B cell (primary cell): ENCODE results near the gene MARCHF3. TPM values are rescaled to one million over a fixed set of nuclear protein-coding genes. Genes with fewer than 3 reads are reported as not detected.

ENCODE experiments used
- ATAC-seq: fragments of 200-7000 bp; cut with Tn5 transposase; one replicate; pipeline ENCODE4 v1.10.0; 2021; ENCODE audit warnings: low read depth, mild to moderate bottlenecking, moderate number of reproducible peaks, moderate library complexity
- CTCF ChIA-PET: fragments of 350-600 bp; sonication (Branson Sonifier 250); formaldehyde crosslinking; loops from one replicate; lab custom pipeline; 2021; ENCODE audit warnings: antibody characterized with exemption, inconsistent platforms; lab: Charles Lee
- POLR2A ChIA-PET: fragments of 350-600 bp; sonication (Branson Sonifier 250); formaldehyde crosslinking; loops from one replicate; lab custom pipeline; 2021; ENCODE audit warnings: antibody characterized with exemption; lab: Charles Lee
- DNase-seq: peaks from one replicate; pipeline ENCODE4 v3.0.0; 2013
- H2AFZ ChIP-seq: 2 replicates; pipeline ENCODE4 v1.6.1; 2012; ENCODE audit warnings: mild to moderate bottlenecking, low read depth, low read length; ENCODE audit not compliant: insufficient read depth, poor library complexity, severe bottlenecking
- H3K27ac ChIP-seq, 2 donors: 1 replicate in 1 of 2; 2 replicates in 1 of 2; pipeline ENCODE4 v1.5.1; 2012 to 2013; ENCODE audit warnings: low read length in 2 of 2, mild to moderate bottlenecking in 2 of 2, moderate library complexity in 1 of 2
- H3K27me3 ChIP-seq, 4 experiments: fragments of 200-600 bp in 1 of 4; sonication (generic) in 1 of 4; replicated peaks in 1 of 4; 1 replicate in 2 of 4; 2 replicates in 2 of 4; pipeline versions ENCODE4 v1.6.1 to v1.7.0; 2013 to 2016; ENCODE audit warnings: low read length in 3 of 4, mild to moderate bottlenecking in 2 of 4, mixed read lengths in 1 of 4, moderate library complexity in 1 of 4; ENCODE audit not compliant: insufficient read depth in 4 of 4, control insufficient read depth in 3 of 4; ENCODE audit errors: control extremely low read depth in 1 of 4
- H3K36me3 ChIP-seq, 2 experiments: replicated peaks in 1 of 2; 1 replicate in 1 of 2; 2 replicates in 1 of 2; pipeline versions ENCODE4 v1.6.1 to v1.7.1; 2013; ENCODE audit warnings: low read length in 1 of 2; ENCODE audit not compliant: insufficient read depth in 2 of 2, control insufficient read depth in 1 of 2; ENCODE audit errors: control extremely low read depth in 1 of 2, extremely low read depth in 1 of 2
- H3K4me1 ChIP-seq, 2 donors: fragments of 200-600 bp in 1 of 2; sonication (generic) in 1 of 2; 1 replicate in 1 of 2; 2 replicates in 1 of 2; pipeline versions ENCODE4 v1.5.1 to v1.6.1; 2013 to 2017; ENCODE audit warnings: low read length in 2 of 2; ENCODE audit not compliant: control insufficient read depth in 2 of 2, insufficient read depth in 2 of 2
- H3K4me2 ChIP-seq: replicated peaks from 2 replicates; pipeline ENCODE3; 2012; ENCODE audit warnings: mild to moderate bottlenecking, low read depth, low read length; ENCODE audit not compliant: poor library complexity, severe bottlenecking
- H3K4me3 ChIP-seq, 5 experiments: fragments of 200-600 bp in 1 of 5; sonication (generic) in 1 of 5; 1 replicate in 3 of 5; 2 replicates in 2 of 5; pipeline versions ENCODE4 v1.5.1 to v1.7.0; 2011 to 2016; ENCODE audit warnings: low read length in 4 of 5, mild to moderate bottlenecking in 4 of 5, low read depth in 2 of 5, control low read depth in 1 of 5, moderate library complexity in 1 of 5; ENCODE audit not compliant: insufficient read depth in 1 of 5; ENCODE audit errors: control extremely low read depth in 1 of 5, extremely low read depth in 1 of 5
- H3K79me2 ChIP-seq: fragments of 200-600 bp; sonication (generic); one replicate; pipeline ENCODE4 v1.6.0; 2016; ENCODE audit warnings: low read length; ENCODE audit not compliant: control insufficient read depth, insufficient read depth
- H3K9ac ChIP-seq: fragments of 200-600 bp; sonication (generic); 2 replicates; pipeline ENCODE4 v1.6.1; 2017; ENCODE audit warnings: mild to moderate bottlenecking, low read length, moderate library complexity
- H3K9me3 ChIP-seq, 3 donors: one replicate each; pipeline versions ENCODE4 v1.6.1 to v1.7.1; 2013; ENCODE audit warnings: low read length in 2 of 3; ENCODE audit not compliant: control insufficient read depth in 2 of 3, insufficient read depth in 1 of 3; ENCODE audit errors: control extremely low read depth in 1 of 3
- H4K20me1 ChIP-seq: 2 replicates; pipeline ENCODE4 v1.6.0; 2012; ENCODE audit warnings: mild to moderate bottlenecking, low read length; ENCODE audit not compliant: insufficient read depth, control insufficient read depth, poor library complexity, severe bottlenecking
- H3K27ac Mint-ChIP-seq: one replicate; pipeline ENCODE4 v1.8.0; 2021; ENCODE audit warnings: mixed read lengths
- H3K27me3 Mint-ChIP-seq: one replicate; pipeline ENCODE4 v1.8.0; 2021; ENCODE audit warnings: mixed read lengths
- H3K4me1 Mint-ChIP-seq: one replicate; pipeline ENCODE4 v1.8.0; 2021; ENCODE audit warnings: mixed read lengths
- H3K4me3 Mint-ChIP-seq: one replicate; pipeline ENCODE4 v1.8.0; 2021; ENCODE audit warnings: mixed read lengths
- H3K9me3 Mint-ChIP-seq: one replicate; pipeline ENCODE4 v1.8.0; 2022; ENCODE audit warnings: mixed read lengths; ENCODE audit not compliant: insufficient read depth
- EZH2 ChIP-seq: IDR thresholded peaks from 2 replicates; pipeline ENCODE4 v1.6.1; 2012; ENCODE audit warnings: borderline replicate concordance, low read depth, mild to moderate bottlenecking, moderate library complexity, low read length; ENCODE audit not compliant: insufficient read depth, poor library complexity, severe bottlenecking
- WGBS: methylation state at CpG from one replicate; pipeline ENCODE4 v1.1.5; 2013; ENCODE audit warnings: missing lambda C conversion rate; ENCODE audit not compliant: insufficient coverage; 5-methylcytosine and 5-hydroxymethylcytosine counted together
- intact Hi-C: fragments of 100-400 bp; cut with micrococcal nuclease; formaldehyde crosslinking; loops from one replicate; pipeline ENCODE4 v1.10.0; 2022
- polyA plus RNA-seq: library from polyadenylated mRNA; depleted of rRNA; stranded (reverse); fragments of >200 nt; gene quantifications from 2 replicates; pipeline ENCODE4 v1.2.3, GENCODE V29; 2012
- total RNA-seq, 2 donors: library from RNA; stranded (reverse); fragments of 120-200 nt in 1 of 2; gene quantifications; 1 replicate in 1 of 2; 2 replicates in 1 of 2; pipeline versions ENCODE4 v1.2.3 to v1.2.4, GENCODE V29; 2013 to 2022
- TF ChIP-seq, protein P1 (sequence below): fragments of 200-600 bp; IDR thresholded peaks from one replicate; pipeline ENCODE4 v1.8.0; 2022; ENCODE audit warnings: antibody characterized with exemption, mild to moderate bottlenecking

MARCHF3 gene
- total and polyA plus RNA-seq, 2 donors (not counting 1 experiment from before 2014, with no cell fraction given), result 31.6 to 35.0 TPM

DNA sequence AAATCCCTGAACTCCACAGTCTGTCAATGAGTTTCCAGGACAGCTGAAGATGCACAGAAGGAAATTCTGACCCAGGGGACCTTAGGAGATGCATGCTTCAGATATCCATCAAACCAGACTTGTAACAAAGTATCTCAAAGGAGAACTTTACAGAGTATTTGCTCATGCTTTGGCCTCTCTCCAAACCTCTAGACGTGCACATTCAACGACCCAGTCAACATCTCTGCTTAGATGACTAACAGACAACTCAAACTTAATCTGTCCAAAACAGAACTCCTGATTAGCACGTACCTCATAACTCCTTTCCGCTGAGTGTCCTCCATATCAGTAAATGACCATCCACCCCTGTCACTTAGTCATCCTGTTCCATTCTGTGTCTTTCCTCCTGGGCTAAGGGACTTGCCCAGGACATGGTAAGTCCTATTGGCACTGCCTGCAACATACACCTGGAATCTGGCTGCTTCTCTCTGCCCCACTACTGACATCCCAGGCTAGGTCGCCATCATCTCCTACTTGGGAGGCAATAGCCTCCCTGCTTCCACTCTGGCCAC, 146.0 kb downstream of the MARCHF3 start:
- H3K9me3 Mint-ChIP-seq, result no peaks in the 10 kb centered on the region
- no peaks in the 10 kb centered on the region for H3K36me3 ChIP-seq
- H3K27ac ChIP-seq, result no peak overlapping the region
- WGBS, result 78% methylated on average over 5 of the region's 5 CpGs
- no peak overlapping the region for H3K9ac ChIP-seq
- H3K4me2 ChIP-seq, result no peak overlapping the region
- no peaks in the 10 kb centered on the region for H4K20me1 ChIP-seq
- H3K27me3 Mint-ChIP-seq, result no peaks in the 10 kb centered on the region
- no peak overlapping the region for H2AFZ ChIP-seq
- H3K4me3 Mint-ChIP-seq, result no peak overlapping the region
- H3K9me3 ChIP-seq, result no peaks in the 10 kb centered on the region
- H3K79me2 ChIP-seq, result no peaks in the 10 kb centered on the region
- POLR2A ChIA-PET, result no interaction called here
- H3K4me1 Mint-ChIP-seq, result peaks cover 2% of the 10 kb centered on the region
- no peak for DNase-seq
- CTCF ChIA-PET, result no interaction called here
- intact Hi-C loops, result no loop called here
- ATAC-seq, result no peak
- no peak overlapping the region for H3K4me3 ChIP-seq
- no peaks in the 10 kb centered on the region for H3K27me3 ChIP-seq
- H3K4me1 ChIP-seq, result no peaks in the 10 kb centered on the region
- no peak overlapping the region for H3K27ac Mint-ChIP-seq
- TF ChIP-seq EZH2, result no peak
- TF ChIP-seq, protein P1, sequence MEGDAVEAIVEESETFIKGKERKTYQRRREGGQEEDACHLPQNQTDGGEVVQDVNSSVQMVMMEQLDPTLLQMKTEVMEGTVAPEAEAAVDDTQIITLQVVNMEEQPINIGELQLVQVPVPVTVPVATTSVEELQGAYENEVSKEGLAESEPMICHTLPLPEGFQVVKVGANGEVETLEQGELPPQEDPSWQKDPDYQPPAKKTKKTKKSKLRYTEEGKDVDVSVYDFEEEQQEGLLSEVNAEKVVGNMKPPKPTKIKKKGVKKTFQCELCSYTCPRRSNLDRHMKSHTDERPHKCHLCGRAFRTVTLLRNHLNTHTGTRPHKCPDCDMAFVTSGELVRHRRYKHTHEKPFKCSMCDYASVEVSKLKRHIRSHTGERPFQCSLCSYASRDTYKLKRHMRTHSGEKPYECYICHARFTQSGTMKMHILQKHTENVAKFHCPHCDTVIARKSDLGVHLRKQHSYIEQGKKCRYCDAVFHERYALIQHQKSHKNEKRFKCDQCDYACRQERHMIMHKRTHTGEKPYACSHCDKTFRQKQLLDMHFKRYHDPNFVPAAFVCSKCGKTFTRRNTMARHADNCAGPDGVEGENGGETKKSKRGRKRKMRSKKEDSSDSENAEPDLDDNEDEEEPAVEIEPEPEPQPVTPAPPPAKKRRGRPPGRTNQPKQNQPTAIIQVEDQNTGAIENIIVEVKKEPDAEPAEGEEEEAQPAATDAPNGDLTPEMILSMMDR, result no peak

DNA sequence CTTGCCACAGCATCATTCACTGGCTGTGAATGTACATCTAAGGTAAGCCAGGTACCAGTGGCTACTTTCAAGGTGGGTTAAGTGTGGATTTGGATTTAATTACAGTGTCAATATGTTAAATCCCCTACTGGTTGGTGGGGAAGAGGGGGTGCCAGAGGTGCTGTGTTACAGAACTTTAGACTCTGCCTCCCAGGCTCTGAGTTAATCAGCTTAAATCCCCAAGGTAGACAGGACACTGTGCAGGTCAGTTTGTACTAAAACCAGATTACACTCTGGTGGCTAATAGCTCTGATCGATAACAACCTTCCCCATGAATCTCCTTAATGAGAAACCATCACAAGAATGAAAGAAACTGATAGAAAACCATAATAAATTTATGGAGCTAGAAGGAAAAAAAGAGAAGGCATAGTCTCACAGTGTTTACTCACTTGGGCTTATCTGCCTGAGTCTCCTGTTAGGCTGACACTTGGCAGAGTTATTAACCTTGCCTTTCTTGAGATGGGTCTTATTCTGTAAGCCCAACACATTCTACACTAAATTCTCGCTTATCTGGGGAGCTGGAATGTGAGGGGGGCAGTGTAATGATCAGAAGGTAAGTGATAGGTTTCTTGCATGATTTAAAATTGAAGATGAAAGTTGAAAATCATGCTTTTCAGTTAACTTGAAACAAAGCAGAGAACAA, 146.7 kb downstream of the MARCHF3 start:
- ChIA-PET CTCF (interaction anchor here (1.3 kb wide), 1 partner anchor 58 kb away, joined by 4 read pairs; no protein-coding TSS in a partner anchor), POLR2A (no interaction called here)
- WGBS, result no CpG with 5 or more reads among the region's 2 CpGs
- intact Hi-C loops, result no loop called here
- Histone ChIP-seq H3K4me2 (no peak overlapping the region), H4K20me1 (no peaks in the 10 kb centered on the region), H3K4me3 (no peak overlapping the region), H2AFZ (no peak overlapping the region), H3K27ac (no peak overlapping the region), H3K9ac (no peak overlapping the region), H3K79me2 (no peaks in the 10 kb centered on the region), H3K36me3 (peaks cover 0 to 1% of the 10 kb centered on the region in 2 experiments), H3K4me1 (no peaks in the 10 kb centered on the region), H3K9me3 (no peaks in the 10 kb centered on the region), H3K27me3 (no peaks in the 10 kb centered on the region)
- DNase-seq, result no peak
- Mint-ChIP-seq H3K4me3 (no peak overlapping the region), H3K4me1 (peaks cover 2% of the 10 kb centered on the region), H3K27ac (no peak overlapping the region), H3K27me3 (no peaks in the 10 kb centered on the region), H3K9me3 (no peaks in the 10 kb centered on the region)
- no peak for ATAC-seq
- TF ChIP-seq, protein P1, result no peak
- TF ChIP-seq EZH2, result no peak
